Activated CD4-positive, alpha-beta T cell treated with anti-CD3 and anti-CD28 coated beads for 24 hours (primary cell): ENCODE results near the gene TST.
A peak's percentile ranks its signal among the peaks of the same experiment; 100 is the strongest.

Source experiments
- DNase-seq, 2 donors: peaks; one replicate each; pipeline ENCODE4 v3.0.0-alpha.2; 2020; ENCODE audit warnings: low read depth in 2 of 2

Gene TST

DNA sequence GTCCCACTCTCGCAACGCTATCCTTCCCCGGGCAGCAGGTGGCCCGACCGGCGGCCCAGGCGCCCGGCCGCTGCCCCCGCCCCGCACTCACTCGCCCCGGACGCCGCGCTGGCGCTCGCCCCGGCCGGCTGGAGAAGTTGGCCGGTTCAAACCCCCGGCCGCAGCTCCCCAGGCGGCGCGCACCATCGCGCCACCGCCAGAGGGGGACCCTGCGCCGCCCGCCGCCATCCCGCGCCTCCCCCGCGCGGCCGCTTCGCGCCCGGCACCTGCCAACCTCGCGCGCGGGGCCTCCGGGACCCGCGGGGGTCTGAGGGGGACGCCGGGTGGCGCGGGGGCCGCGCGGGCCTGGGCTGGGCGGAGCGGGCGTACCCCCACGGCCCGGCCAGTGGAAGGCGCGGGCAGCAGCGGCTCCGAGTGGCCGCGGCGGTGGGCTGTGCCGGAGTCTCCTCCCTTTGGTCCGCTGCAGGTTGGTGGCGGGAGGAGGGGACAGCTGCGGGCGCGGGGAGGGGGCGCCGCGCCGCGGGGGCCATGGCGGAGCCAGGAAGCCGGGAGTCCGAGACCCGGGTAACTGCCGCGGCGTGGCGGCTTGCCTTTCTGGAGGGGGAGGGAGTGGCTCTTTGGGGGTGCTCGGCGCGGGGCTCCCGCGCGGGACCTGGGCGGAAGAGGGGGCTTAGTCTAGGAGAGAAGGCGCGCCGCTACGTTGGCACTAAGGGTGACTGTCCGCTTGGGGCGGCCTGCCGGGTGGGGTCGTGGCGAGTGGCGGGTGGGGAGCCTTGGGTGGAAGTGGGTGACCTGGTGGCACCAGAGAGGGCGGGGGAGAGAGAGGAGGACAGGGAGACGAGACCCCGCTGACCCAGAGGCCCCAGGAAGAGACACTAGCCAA is at the start of gene TST, which contains the start of gene MPST:
TSS of gene TST (minus strand) at position 139 of the 883 bp plus-strand sequence. CDS start 715 bp downstream, outside the sequence.
TSS of gene MPST (plus strand) at position 434 of the 883 bp plus-strand sequence. CDS start at position 529, 95 bp downstream.
- DNase-seq, result peak; percentile 6 to 14

DNA sequence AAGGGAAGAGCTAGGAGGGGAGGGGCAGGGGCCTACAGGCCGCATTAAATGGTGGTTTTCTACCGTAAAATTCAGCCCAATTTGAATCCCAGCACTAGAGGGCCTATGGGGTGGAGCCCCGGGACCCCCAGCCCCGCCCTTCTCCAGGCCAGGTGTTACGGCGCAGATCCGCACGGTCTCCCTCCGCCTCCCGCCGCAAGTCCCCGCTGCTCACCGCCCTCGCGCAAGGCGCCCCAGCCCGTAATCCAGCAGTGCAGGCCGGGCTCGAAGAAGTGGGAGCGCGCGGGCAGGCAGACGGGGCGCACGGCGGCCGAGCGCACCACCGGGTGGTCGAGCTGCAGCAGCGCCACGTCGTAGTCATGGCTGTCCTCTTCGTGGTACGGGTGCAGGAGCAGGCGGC is 49.6 kb upstream of the TST start:
- DNase-seq, result no peak

DNA sequence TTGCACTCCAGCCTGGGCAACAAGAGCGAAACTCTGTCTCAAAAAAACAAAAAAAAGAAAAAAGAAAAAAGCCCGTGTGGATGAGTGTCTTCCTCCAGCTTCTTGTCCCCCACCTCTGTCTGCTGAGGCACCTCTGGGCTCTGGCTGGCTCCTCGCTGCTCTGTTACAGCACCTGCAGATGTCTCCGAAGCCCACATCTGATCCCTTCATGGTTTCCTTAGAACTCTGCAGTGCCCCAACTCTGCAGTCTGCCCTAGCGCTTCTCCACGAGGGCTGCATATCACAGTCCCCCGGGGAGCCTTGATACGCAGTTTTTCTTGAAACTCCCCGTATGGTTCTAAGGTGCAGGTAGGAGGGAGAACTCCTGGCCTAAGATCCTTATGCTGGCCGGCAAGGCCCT is 48.2 kb upstream of the TST start:
- DNase-seq, result no peak

DNA sequence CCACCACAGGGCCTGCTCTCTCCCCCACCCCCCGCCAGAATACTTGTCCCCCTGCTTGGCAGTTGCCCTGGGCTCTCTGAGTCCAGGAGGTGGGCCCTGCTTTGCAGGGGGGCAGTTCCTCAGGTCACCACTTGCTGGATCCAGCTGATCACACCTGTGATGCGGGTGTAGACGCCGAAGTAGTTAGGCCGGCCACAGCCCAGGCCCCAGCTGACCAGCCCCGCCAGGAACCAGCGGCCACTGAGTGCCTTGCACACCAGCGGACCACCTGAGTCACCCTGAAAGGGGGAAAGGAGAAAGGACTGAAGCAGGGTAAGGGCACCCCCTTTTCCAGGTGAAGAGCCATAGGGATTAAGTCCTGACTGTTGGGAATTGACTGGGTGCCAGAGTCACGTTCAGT is 46.7 kb upstream of the TST start:
- DNase-seq, result no peak

DNA sequence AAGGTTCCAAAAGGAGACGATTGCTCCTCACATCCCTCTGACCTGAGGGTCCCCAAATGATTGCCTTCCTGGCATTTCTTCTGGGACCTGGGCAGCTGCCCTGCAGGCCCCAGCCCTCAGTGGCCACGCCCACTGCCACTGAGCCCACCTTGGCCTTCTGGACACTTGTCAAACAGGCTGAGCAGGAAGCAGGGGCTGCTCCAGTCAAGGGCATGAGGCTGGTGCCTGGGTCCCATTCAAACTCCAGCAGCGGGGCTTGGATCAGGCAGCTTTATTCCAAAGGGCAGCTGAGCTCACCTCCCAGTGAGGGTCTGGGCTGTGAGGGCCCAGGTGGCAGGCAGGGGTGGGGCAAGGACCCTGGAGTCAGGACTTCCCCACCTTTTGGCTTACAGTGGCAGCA is 45.9 kb upstream of the TST start:
- no peak for DNase-seq

DNA sequence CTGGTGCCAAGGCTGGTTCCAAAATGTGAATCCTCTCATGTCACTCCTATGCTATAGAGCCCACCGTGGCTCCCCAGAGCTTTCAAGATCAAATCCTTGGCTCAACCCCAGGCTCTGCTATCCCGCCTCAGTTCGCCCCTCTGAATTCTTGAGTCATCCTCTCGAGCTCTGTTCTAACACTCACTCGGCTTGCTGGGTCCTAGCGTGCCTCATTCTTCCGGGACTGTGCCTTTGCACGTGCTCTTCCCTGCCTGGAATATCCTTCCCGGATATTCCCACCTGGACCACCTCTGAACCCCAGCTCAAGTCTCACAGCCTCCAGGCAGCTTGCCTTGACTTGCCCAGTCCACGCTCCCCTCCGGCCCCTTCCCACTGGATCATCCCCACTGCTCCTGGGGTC is 45.3 kb upstream of the TST start:
- no peak for DNase-seq

DNA sequence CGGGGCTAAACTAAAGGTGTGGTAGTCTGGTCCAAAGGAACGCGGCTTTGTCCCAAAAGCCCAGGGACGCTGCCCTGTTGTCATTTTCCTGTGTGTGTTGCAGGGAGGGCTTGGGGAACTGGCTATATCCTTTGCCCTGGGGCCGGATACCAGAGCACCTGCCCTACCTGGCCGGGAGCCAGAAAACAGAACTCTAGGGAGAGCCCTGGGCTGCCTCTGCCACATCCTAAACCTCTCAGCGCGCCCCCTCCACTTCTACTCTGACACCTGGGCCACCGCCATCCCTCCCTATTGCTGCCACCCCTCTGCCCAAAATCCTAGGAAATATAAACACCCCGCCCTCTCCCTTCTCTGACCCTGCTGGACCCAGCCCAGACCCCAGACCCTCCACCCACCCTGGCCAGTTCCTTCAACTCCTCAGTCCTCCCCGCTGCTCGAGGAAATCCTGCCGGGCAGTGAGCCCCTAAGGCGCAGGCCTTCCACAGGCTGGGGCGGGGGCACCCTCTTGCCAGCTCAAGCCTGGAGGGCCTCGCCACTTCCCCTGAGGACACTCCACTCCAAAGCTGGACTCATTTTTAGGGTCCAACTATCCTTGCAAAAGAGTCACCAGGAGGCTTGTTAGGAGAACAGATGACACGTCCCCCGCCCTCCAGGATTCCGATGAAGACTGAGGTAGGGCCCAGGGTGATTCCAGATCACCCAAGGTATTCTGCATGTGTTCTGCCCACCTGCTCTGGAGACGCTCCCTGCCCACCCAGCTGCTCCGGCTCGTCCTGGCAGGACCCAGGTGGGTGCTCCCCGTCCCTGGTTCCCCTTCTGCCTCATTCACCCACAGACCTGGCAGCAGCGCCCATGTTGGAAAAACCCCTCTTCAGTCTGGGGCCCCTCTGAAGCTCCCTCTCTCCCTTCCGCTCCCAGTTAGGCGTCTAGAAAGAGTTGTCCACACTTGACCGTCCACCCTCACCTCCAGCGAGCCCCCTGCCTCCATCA is 44.5 kb upstream of the TST start:
- DNase-seq, result no peak

DNA sequence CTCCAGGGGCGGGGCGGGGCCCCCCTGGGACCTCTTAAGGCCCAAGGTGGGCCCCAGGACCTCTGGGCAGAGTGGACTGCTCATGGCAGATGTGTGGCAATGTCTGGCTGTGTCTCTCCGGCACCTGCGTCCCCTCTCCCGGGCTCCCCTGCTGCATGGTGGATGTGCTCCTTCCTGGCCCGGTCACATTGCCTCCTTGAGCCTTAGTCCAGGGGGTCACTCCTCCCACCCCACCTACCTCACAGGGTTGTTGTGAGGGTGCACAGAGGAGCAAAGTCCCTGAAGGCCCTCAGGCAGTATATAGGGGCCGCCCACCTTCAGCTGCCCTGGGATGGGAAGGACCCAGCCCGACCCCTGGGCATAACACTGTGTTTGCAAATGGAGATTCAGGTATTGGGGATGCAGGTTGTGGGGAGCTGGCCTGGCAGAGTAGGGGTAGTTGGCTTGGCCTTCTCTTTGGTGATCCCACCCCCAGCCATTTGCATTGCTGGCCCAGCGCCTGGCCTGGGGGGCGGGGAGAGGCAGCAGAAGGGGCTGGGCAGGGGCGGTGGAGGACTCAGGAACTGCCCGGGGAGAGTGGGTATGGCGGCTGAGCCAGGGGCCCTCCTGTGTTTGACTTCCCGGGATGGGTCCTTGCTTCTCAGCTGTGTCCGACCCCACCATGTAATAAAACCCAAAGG is 43.6 kb upstream of the TST start:
- DNase-seq, result no peak

DNA sequence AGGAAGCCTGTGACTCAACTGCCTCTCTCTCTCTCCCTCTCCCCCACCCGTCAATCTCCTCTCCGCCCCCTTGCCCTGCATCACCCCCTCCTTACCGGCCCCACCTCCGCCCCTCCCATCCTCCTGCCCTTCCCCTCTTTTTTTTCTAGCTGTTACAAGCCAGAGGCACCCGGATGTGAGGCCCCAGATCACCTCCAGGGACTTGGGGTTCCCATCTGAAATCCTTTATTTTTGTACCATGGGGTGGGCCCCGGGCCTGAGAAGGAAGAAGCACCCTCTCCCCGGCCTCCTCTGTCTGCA is 43.1 kb upstream of the TST start:
- DNase-seq, result no peak

DNA sequence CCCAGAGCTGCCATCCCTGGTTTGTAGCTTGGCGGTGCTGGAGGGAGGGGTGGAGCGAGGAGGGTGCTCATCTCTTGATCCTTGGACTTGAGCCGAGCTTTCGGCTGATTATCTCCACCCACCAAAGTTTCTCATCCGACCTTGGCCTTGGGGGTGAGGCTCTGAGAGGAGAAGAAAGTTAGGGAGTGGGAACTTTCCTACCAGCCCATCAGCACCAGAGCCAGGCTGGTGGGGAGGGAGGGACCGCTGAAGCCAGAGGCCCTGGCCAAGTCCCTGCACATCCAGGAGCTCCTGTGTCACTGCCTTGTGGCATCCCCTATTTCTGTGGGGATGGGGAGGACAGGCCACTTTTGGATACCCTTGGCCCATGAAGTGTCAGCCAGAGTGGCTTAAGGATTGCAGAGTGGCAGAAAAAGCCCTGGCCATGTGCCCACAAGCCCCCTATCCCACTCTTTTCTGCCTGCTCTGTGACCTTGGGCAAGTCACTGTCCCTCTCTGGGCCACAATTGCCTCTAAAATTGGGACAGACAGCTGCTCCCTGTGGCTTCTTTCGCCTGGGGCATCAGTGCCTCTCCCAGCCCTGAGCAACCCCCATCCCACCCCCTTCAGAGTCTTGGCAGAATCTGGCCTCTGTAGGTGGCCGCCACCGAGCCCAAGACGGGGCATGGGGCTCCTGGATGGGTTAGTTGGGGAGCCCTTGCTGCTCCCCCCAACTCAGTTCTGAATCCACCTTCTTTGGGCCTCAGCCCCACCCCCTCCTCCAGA is 42.5 kb upstream of the TST start:
- no peak for DNase-seq

DNA sequence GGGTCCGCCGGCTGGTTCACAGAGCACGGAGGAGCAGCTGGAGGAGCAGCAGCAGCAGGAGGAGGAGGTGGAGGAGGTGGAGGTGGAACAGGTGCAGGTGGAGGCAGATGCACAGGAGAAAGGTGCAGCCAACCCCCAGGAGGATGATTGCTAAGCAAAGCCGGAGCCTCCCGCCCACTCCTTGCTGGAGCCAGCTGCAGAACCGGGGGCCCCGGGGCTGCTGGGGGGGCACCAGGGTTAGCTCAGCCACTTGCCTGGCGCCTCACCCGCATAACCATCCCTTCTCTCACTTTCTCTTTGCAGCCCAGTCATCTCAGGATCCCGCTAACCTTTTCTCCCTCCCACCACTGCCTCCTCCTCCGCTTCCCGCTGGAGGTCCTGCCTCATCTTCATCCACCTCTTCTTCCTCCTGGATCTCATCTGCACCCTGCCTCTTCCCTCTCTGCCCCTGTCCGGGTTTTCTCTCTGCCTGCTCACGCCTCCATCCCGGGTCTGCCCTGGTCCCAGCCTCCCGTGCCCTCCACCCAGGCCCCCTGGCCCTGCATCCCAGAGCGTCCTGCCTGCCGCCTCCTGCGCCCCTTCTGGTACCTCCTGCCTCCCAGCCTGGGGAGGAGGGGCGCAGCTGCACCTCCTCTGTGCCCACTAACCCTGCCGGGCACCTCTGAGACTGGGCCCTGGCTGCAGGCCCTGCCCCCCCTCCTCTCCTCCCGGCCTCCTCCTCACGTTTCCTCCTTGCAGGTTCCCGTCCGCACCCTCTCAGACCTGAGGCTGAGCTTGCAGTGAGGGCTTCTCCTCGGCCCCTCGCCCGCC is 41.8 kb upstream of the TST start:
- DNase-seq, result peak; percentile 34 to 58

DNA sequence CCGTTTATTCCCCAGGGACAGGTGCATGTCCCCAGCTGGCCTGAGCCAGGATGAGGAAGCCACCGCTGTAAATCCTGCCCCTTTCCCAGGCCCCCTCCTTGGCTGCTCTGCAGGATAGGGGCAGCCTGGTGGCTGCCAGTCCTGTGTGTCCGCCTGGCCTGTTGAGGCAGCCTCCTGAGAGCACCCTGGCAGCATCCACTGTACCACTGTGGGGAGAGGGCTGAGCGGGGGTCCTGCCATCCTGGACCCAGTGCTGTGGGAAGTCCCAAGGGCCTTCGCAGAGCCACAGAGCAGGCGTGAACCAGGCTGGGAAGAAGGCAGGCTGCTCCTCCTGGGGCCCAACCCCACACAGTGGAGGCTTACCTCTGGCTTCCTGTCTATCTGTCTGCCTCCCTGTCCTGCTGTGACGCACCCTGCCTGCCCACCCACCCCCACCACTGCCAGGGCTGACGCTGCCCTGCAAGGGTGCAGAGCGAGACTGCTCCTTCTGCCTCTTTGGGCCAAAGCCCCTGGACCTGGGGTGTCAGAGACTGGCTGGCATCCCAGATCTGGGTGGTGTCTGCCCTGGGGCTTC is 40.7 kb upstream of the TST start:
- DNase-seq, result no peak

DNA sequence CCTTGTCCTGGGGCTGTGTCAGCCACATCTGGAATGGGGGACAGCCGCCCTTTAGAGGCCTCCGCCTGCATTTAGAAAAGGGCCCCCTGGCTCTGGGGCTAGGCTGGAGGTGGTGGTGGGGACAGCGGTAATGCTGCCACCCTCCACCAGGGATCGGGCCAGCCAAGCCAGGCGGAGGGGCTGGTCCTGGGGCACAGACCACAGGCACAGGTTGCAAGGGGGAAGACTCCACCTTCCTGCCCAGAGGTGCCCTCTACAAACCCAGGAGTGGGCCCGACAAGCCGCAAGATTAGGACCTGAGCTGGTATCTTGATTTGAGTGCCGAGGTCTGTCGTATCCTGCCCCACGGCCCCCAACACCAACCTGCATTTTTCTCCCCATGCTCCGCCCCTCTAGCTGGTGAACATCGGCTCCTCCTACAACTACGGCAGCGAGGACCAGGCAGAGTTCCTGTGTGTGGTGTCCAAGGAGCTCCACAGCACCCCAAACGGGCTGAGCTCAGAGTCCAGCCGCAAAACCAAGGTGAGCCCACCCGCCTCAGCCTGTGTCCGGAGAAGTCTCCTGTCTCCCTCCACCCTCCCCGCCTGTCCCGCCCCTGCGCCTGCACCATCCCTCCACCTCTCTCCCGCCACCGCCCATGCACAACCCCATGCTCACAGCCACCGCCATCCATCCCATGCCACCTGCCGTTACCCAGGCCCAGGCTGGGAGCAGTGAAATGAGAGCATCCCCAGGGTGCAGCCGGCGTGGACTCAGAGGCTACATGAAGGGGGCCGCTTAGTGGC is 39.9 kb upstream of the TST start:
- DNase-seq, result no peak

DNA sequence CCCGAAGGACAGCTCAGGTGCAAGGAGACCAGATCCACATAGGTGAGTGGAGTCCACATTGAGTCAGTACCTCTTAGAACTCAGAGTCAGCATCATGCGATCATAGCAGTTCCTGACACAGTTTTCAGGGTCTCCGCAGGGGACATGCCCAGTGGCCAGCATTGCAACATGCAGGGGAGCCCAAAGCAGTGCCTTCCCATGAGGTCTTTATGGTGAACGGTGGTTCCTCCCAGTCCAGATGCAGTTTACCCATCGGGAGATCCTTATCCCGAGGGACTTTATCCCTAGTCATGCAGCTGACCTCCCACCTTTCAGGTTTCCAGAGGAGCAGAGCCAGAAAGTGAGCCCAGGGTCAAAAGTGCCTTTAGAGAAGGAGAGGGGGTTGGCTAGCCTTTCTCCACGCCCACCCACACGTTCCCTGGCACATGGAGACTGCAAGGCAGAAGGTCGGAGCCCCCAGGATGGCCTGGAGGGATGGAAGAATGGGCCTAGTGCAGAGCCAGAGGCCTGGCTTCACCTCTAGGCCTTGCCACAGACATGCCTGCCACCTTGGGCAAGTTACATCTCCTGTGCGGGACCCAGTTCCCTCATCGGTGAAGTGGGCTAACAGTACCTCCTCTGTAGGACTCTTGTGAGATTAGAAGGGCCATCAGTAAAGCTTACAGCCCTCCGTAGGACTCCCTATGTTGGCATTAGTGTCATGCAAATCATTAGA is 38.7 kb upstream of the TST start:
- no peak for DNase-seq

DNA sequence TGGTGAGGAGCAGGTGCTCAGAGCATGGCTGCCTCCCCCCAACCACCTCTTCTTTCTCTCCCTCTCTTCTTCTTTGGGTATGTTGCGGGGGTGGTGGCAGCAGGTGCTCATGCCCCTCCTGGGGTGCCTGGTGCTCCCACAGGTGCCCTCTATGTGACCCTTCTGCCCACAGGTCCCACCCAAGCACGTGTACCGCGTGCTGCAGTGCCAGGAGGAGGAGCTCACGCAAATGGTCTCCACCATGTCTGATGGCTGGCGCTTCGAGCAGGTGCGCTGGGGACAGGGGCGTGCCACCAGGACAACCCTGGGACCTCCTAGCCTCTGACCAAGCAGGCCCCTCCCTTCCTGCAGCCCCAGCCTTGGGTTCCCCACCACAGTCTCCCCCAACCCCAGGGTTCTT is 38.0 kb upstream of the TST start:
- no peak for DNase-seq

DNA sequence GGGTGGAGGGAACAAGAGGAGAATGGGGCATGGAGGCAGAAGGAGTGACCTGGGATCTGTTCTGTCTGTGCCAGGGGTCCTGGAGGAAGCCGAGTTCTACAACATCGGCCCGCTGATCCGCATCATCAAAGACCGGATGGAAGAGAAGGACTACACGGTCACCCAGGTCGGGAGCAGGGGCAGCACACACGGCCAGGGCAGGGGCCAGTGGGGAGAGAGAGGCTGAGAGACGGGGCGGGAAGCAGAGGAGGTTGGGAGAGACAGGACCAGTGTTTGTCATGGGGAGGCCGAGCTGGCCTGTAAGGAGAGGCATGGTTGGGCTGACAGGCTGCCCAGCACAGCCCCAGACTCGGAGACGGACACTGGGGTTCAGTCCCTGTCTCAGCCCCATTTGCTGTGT is 37.0 kb upstream of the TST start:
- DNase-seq, result no peak

DNA sequence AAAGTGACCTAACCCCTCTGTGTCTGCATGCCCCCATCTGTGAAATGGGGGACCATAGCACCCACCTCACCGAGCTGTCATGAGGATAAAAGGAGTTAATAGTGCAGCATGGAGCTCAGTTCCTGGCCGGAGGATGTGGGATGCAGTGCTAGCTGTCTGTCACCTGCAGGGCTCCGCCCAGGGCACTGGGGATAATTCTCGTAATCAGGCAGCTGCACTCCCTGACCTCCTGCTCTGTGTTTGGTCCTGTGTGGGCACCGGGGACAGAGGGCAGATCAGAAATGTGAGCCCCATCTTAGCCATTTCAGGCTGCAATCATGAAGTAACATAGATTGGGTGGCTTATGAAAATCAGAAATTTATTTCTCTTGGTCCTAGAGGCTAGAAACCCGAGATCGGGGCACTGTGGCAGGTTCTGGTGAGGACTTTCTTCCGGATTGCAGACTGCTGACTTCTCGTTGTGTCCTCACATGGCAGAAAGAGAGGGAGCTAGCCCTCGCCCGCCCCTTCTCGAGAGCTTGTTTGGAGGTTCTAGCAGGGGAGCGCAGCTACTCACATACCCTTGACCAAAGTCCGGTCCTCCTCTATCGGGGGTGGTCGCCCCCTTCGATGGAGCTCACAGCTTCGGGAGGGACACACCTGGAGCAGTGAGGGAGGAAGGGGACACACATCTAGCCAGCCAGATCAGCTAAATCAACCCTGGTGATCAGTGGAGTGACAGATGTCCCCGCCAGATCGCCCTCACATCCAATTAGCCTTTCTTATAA is 35.5 kb upstream of the TST start:
- DNase-seq, result no peak

DNA sequence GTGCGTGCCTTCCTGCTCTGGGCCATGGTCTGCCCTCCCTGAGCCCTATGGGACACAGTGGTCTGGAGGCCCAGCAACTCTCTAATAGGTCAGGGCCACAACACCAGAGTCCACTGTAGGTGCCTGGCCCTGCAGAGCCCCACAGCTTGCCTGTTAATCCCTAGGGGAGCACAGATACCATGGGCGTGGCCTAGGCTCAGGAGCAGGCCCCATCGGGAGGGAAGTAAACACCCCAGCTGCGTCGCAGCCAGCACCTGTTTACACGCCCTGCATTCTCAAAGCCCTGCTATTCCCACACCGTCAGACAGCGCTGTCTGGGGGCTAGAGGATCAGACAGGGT is 34.8 kb upstream of the TST start:
- no peak for DNase-seq
